Smooth muscle cell (in vitro differentiated cells): ENCODE results near the gene GRIA1. TPM values are rescaled to one million over a fixed set of nuclear protein-coding genes. Genes with fewer than 3 reads are reported as not detected.

ENCODE experiments used
- DNase-seq: peaks from one replicate; lab custom pipeline; 2025; ENCODE audit not compliant: unreplicated experiment; lab: John Stamatoyannopoulos, UW
- H2AFZ ChIP-seq: fragments of 200-600 bp; sonication (generic); 2 replicates; pipeline ENCODE4 v1.6.0; 2016; ENCODE audit warnings: antibody characterized with exemption, low read depth, mild to moderate bottlenecking
- H3F3A ChIP-seq: fragments of 200-600 bp; sonication (generic); 2 replicates; pipeline ENCODE4 v1.6.0; 2017; ENCODE audit warnings: antibody characterized with exemption, low read depth
- H3K27ac ChIP-seq: fragments of 200-600 bp; sonication (generic); 2 replicates; pipeline ENCODE4 v1.5.1; 2016; ENCODE audit warnings: low read depth, mild to moderate bottlenecking
- H3K27me3 ChIP-seq: fragments of 200-600 bp; sonication (generic); 2 replicates; pipeline ENCODE4 v1.6.1; 2016; ENCODE audit warnings: low read depth, mild to moderate bottlenecking
- H3K36me3 ChIP-seq: fragments of 200-600 bp; sonication (generic); 2 replicates; pipeline ENCODE4 v1.5.1; 2016; ENCODE audit warnings: low read depth
- H3K4me1 ChIP-seq: fragments of 200-600 bp; sonication (generic); 2 replicates; pipeline ENCODE4 v1.5.1; 2016; ENCODE audit warnings: low read depth
- H3K4me2 ChIP-seq: fragments of 200-600 bp; sonication (generic); 2 replicates; pipeline ENCODE4 v1.6.0; 2016; ENCODE audit warnings: mild to moderate bottlenecking
- H3K4me3 ChIP-seq: fragments of 200-600 bp; sonication (generic); 2 replicates; pipeline ENCODE4 v1.5.1; 2016; ENCODE audit warnings: mild to moderate bottlenecking
- H3K79me2 ChIP-seq: fragments of 200-600 bp; sonication (generic); 2 replicates; pipeline ENCODE4 v1.6.0; 2016; ENCODE audit warnings: low read depth, mild to moderate bottlenecking
- H3K9ac ChIP-seq: fragments of 200-600 bp; sonication (generic); 2 replicates; pipeline ENCODE4 v1.6.0; 2016; ENCODE audit warnings: low read depth
- H3K9me3 ChIP-seq: fragments of 200-600 bp; sonication (generic); replicated peaks from 2 replicates; pipeline ENCODE4 v1.5.1; 2016; ENCODE audit warnings: low read depth
- H4K20me1 ChIP-seq: fragments of 200-600 bp; sonication (generic); 2 replicates; pipeline ENCODE4 v1.6.0; 2016; ENCODE audit warnings: low read depth
- WGBS: methylation state at CpG from one replicate; pipeline ENCODE4 v1.1.7; 2016; ENCODE audit warnings: low lambda C conversion rate; 5-methylcytosine and 5-hydroxymethylcytosine counted together
- polyA plus RNA-seq: library from polyadenylated mRNA; unstranded; fragments of >200 nt; fragmentation: Nextera tagmentation; extraction: Ambion mirVana; gene quantifications from 2 replicates; pipeline ENCODE4 v1.2.1, GENCODE V29; 2016
- total RNA-seq: library from RNA; depleted of rRNA; stranded (reverse); fragments of >200 nt; gene quantifications from 2 replicates; pipeline ENCODE4 v1.2.3, GENCODE V29; 2014
- TF ChIP-seq, protein P1 (sequence below): fragments of 200-600 bp; sonication (generic); IDR thresholded peaks from 2 replicates; pipeline ENCODE4 v1.5.1; 2017; ENCODE audit warnings: borderline replicate concordance, mild to moderate bottlenecking, antibody characterized with exemption; ENCODE audit not compliant: insufficient read depth, poor library complexity, severe bottlenecking

The GRIA1 gene
- 0.94 and 3.2 TPM in 2 replicates for total RNA-seq
- polyA plus RNA-seq, result 0.07 and 0.17 TPM in 2 replicates

DNA sequence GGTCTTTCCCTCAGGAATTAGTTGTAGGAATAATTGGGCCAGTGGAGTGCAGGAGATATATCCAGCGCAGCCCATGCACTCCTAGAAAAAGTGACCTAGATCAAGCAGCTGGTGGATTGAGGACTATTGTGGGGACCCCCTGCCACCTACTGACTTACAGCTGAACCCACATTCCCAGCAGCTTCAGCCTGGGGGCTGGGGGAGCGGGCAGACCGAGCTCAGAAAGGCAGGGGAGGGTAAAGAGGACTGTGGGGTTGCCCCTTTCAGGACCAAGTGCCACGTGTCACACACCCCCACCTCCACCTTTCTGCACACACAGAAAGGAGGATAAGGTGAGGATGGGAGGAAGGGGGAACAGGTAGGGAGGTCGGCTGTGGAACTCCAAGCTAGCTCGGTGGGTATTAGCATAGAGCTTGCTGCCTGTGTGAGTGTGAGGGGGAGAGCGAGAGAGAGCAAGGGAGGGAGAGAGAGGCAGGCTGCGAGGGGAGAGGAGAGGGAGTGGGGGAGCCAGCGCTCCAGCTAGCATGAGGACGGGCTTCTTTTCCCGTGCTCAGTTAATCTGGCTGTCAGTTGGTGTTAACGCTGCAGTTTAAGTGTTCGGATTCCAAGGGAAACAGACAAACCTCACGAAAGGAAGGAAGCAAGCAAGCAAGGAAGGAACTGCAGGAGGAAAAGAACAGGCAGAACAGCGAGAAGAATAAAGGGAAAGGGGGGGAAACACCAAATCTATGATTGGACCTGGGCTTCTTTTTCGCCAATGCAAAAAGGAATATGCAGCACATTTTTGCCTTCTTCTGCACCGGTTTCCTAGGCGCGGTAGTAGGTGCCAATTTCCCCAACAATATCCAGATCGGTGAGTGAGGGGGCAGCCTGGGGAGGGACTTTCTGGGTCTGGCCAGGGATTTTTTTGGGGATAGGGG, at the start of gene GRIA1:
TSS of gene GRIA1 (plus strand) at position 553 of the 920 bp plus-strand sequence.
- no peaks in the 10 kb centered on the region for H3K36me3 ChIP-seq
- H4K20me1 ChIP-seq, result no peaks in the 10 kb centered on the region
- no peak within 1 kb of the TSS for H3K27ac ChIP-seq
- peak within 1 kb of the TSS; percentile 30 for H3K4me3 ChIP-seq
- H3F3A ChIP-seq, result no peaks in the 10 kb centered on the region
- peak; percentile 2 for DNase-seq
- H3K4me1 ChIP-seq, result peaks cover 16% of the 10 kb centered on the region
- peak within 1 kb of the TSS; percentile 84 for H3K4me2 ChIP-seq
- TF ChIP-seq, protein P1, sequence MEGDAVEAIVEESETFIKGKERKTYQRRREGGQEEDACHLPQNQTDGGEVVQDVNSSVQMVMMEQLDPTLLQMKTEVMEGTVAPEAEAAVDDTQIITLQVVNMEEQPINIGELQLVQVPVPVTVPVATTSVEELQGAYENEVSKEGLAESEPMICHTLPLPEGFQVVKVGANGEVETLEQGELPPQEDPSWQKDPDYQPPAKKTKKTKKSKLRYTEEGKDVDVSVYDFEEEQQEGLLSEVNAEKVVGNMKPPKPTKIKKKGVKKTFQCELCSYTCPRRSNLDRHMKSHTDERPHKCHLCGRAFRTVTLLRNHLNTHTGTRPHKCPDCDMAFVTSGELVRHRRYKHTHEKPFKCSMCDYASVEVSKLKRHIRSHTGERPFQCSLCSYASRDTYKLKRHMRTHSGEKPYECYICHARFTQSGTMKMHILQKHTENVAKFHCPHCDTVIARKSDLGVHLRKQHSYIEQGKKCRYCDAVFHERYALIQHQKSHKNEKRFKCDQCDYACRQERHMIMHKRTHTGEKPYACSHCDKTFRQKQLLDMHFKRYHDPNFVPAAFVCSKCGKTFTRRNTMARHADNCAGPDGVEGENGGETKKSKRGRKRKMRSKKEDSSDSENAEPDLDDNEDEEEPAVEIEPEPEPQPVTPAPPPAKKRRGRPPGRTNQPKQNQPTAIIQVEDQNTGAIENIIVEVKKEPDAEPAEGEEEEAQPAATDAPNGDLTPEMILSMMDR, result no peak
- peak within 1 kb of the TSS; percentile 19 for H3K9ac ChIP-seq
- H2AFZ ChIP-seq, result peak within 1 kb of the TSS; percentile 56
- no peaks in the 10 kb centered on the region for H3K79me2 ChIP-seq
- H3K27me3 ChIP-seq, result no peaks in the 10 kb centered on the region
- WGBS, result 16% methylated on average over 20 of the region's 20 CpGs
- no peaks in the 10 kb centered on the region for H3K9me3 ChIP-seq

DNA sequence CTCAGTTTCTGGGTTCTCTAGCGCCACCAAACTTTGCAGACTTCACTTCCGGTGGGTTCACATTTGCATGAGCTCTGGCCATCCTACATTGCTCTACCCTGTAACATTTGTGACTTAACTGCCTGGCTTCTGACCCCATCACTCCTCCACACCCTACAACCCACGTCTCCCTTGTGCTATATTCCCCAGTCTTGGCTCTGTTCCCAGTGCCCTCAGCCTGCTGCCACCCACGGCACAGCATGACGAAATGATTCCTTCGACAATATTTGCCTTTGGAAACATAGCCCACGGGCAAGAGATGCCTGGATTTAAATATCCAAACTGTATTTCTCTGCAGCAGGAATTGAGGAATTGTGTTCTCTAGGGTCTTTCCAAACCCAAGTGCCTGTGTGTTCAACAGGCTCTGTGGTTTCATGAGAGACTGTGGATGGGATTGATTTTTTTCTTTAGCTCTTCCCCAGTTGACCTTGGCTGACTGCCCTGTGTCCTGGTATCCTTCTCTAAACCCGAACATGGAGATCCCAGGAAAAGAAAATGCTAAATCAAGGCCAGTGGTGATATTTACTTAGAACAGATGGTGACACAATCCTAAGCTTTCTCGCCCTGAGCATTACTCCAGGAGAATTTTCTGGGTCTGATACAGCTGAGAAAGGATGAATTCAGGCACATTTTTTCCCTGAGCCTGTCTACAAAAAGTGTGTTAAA, 44.4 kb upstream of the GRIA1 start:
- Histone ChIP-seq H3K9me3 (no peaks in the 10 kb centered on the region), H3K27ac (peak overlapping the region; percentile 61), H3F3A (peaks cover 10% of the 10 kb centered on the region), H3K4me1 (peaks cover 4% of the 10 kb centered on the region), H2AFZ (peak overlapping the region; percentile 39), H3K4me2 (peak overlapping the region; percentile 75), H3K36me3 (no peaks in the 10 kb centered on the region), H3K4me3 (no peak overlapping the region), H3K27me3 (no peaks in the 10 kb centered on the region), H3K9ac (no peak overlapping the region), H3K79me2 (no peaks in the 10 kb centered on the region), H4K20me1 (no peaks in the 10 kb centered on the region)
- DNase-seq, result no peak
- WGBS, result 27% methylated on average over 9 of the region's 9 CpGs
- TF ChIP-seq, protein P1, result no peak

DNA sequence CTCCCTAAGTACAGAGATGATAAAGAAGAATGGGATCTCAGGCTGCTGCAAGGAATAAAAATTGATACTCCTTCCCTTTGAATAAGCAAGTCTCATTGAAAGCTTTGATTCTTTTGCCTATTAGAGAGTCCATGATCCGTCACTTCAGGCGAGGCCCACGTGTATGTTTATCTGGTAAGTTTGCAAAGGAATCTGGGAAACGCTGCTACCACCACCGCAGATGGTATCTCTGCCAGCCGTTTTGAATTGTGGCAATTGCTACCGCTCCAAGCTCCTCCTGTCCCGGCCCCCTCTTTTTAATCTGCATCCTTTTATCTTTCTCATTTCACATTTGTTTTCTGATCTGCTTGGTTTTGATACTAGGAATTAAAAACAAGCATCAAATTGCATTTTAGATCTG, 42.9 kb upstream of the GRIA1 start:
- Histone ChIP-seq H3K79me2 (no peaks in the 10 kb centered on the region), H3K4me1 (peaks cover 4% of the 10 kb centered on the region), H3K9ac (no peak overlapping the region), H4K20me1 (no peaks in the 10 kb centered on the region), H3K4me3 (no peak overlapping the region), H3K27ac (no peak overlapping the region), H3K9me3 (no peaks in the 10 kb centered on the region), H3K36me3 (no peaks in the 10 kb centered on the region), H3F3A (peaks cover 10% of the 10 kb centered on the region), H3K27me3 (no peaks in the 10 kb centered on the region), H3K4me2 (no peak overlapping the region), H2AFZ (no peak overlapping the region)
- DNase-seq, result no peak
- 92% methylated on average over 8 of the region's 8 CpGs for WGBS
- TF ChIP-seq, protein P1, result no peak
